GM23338 (cell line): ENCODE results near the gene ANO7.

ENCODE experiments used
- CREB1 ChIP-seq: fragments of 250-450 bp; sonication (Bioruptor Pico); IDR thresholded peaks from 2 replicates; pipeline ENCODE4 v1.5.0; 2020; ENCODE audit warnings: low read depth, mild to moderate bottlenecking, moderate library complexity
- EZH2 ChIP-seq: fragments of 200-600 bp; sonication (generic); IDR thresholded peaks from one replicate; pipeline ENCODE4 v1.8.0; 2017; ENCODE audit warnings: antibody characterized with exemption, mild to moderate bottlenecking, low read depth; ENCODE audit not compliant: unreplicated experiment
- EZH2phosphoT487 ChIP-seq: fragments of 200-600 bp; sonication (generic); IDR thresholded peaks from one replicate; pipeline ENCODE4 v1.8.1; 2018; ENCODE audit warnings: antibody characterized with exemption; ENCODE audit not compliant: unreplicated experiment
- JUNB ChIP-seq: IDR thresholded peaks from one replicate; pipeline ENCODE4 v1.6.1; 2016; ENCODE audit warnings: antibody characterized with exemption; ENCODE audit not compliant: unreplicated experiment
- NANOG ChIP-seq: IDR thresholded peaks from 2 replicates; pipeline ENCODE4 v1.6.1; 2016; ENCODE audit warnings: antibody characterized with exemption, borderline replicate concordance
- POLR2AphosphoS5 ChIP-seq: IDR thresholded peaks from 2 replicates; pipeline ENCODE4 v1.6.1; 2016; ENCODE audit warnings: antibody characterized with exemption, low read depth
- ZNF114 ChIP-seq: fragments of 250-450 bp; sonication (Bioruptor Pico); IDR thresholded peaks from 2 replicates; pipeline ENCODE4 v1.5.0; 2020; ENCODE audit warnings: mild to moderate bottlenecking, moderate library complexity
- TF ChIP-seq, protein P1 (sequence below), 2 experiments: fragments of 200-600 bp in 1 of 2; sonication (generic) in 1 of 2; conservative IDR thresholded peaks; 2 replicates each; pipeline versions ENCODE4 v1.5.1 to v1.6.1; 2016 to 2017; ENCODE audit warnings: antibody characterized with exemption in 2 of 2, low read depth in 2 of 2, mild to moderate bottlenecking in 2 of 2, moderate library complexity in 1 of 2
- TF ChIP-seq, protein P2 (sequence below): IDR thresholded peaks from one replicate; pipeline ENCODE4 v1.6.1; 2018; ENCODE audit warnings: antibody characterized with exemption; ENCODE audit not compliant: unreplicated experiment
- TF ChIP-seq, protein P3 (sequence below): IDR thresholded peaks from 2 replicates; pipeline ENCODE4 v1.6.1; 2016; ENCODE audit warnings: antibody characterized with exemption

GRCh38 chr2:241202681-241203080 lies 14.2 kb downstream of the ANO7 start:
- TF ChIP-seq POLR2AphosphoS5 = no peak
- no peak for TF ChIP-seq CREB1 (CRISPR knock-in tag)
- TF ChIP-seq, protein P1, sequence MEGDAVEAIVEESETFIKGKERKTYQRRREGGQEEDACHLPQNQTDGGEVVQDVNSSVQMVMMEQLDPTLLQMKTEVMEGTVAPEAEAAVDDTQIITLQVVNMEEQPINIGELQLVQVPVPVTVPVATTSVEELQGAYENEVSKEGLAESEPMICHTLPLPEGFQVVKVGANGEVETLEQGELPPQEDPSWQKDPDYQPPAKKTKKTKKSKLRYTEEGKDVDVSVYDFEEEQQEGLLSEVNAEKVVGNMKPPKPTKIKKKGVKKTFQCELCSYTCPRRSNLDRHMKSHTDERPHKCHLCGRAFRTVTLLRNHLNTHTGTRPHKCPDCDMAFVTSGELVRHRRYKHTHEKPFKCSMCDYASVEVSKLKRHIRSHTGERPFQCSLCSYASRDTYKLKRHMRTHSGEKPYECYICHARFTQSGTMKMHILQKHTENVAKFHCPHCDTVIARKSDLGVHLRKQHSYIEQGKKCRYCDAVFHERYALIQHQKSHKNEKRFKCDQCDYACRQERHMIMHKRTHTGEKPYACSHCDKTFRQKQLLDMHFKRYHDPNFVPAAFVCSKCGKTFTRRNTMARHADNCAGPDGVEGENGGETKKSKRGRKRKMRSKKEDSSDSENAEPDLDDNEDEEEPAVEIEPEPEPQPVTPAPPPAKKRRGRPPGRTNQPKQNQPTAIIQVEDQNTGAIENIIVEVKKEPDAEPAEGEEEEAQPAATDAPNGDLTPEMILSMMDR (conservative IDR thresholded peaks at IDR 0.05; ENCODE audit: low read depth in 2 of 2) = no peak
- no peak for TF ChIP-seq ZNF114 (CRISPR knock-in tag)
- TF ChIP-seq, protein P2, sequence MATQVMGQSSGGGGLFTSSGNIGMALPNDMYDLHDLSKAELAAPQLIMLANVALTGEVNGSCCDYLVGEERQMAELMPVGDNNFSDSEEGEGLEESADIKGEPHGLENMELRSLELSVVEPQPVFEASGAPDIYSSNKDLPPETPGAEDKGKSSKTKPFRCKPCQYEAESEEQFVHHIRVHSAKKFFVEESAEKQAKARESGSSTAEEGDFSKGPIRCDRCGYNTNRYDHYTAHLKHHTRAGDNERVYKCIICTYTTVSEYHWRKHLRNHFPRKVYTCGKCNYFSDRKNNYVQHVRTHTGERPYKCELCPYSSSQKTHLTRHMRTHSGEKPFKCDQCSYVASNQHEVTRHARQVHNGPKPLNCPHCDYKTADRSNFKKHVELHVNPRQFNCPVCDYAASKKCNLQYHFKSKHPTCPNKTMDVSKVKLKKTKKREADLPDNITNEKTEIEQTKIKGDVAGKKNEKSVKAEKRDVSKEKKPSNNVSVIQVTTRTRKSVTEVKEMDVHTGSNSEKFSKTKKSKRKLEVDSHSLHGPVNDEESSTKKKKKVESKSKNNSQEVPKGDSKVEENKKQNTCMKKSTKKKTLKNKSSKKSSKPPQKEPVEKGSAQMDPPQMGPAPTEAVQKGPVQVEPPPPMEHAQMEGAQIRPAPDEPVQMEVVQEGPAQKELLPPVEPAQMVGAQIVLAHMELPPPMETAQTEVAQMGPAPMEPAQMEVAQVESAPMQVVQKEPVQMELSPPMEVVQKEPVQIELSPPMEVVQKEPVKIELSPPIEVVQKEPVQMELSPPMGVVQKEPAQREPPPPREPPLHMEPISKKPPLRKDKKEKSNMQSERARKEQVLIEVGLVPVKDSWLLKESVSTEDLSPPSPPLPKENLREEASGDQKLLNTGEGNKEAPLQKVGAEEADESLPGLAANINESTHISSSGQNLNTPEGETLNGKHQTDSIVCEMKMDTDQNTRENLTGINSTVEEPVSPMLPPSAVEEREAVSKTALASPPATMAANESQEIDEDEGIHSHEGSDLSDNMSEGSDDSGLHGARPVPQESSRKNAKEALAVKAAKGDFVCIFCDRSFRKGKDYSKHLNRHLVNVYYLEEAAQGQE = no peak
- TF ChIP-seq EZH2phosphoT487 = no peak
- TF ChIP-seq JUNB = no peak
- TF ChIP-seq, protein P3, sequence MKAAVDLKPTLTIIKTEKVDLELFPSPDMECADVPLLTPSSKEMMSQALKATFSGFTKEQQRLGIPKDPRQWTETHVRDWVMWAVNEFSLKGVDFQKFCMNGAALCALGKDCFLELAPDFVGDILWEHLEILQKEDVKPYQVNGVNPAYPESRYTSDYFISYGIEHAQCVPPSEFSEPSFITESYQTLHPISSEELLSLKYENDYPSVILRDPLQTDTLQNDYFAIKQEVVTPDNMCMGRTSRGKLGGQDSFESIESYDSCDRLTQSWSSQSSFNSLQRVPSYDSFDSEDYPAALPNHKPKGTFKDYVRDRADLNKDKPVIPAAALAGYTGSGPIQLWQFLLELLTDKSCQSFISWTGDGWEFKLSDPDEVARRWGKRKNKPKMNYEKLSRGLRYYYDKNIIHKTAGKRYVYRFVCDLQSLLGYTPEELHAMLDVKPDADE = no peak
- TF ChIP-seq NANOG = no peak
- TF ChIP-seq EZH2 = no peak
